Nephron (organoid): ENCODE results near the gene MAG.
A peak's percentile ranks its signal among the peaks of the same experiment; 100 is the strongest.

Experiments used
- H3K27ac Mint-ChIP-seq, 3 experiments: 2 replicates each; pipeline ENCODE4 v1.8.0; 2020; ENCODE audit warnings: mixed read lengths in 3 of 3, mild to moderate bottlenecking in 2 of 3, moderate library complexity in 1 of 3
- H3K27me3 Mint-ChIP-seq: 2 replicates; pipeline ENCODE4 v1.8.0; 2021; ENCODE audit warnings: low read depth, mild to moderate bottlenecking, moderate library complexity, mixed read lengths
- H3K36me3 Mint-ChIP-seq: 2 replicates; pipeline ENCODE4 v1.8.0; 2020; ENCODE audit warnings: low read depth, mixed read lengths
- H3K4me1 Mint-ChIP-seq: 2 replicates; pipeline ENCODE4 v1.8.0; 2020; ENCODE audit warnings: mixed read lengths
- H3K4me3 Mint-ChIP-seq, 3 experiments: 2 replicates each; pipeline ENCODE4 v1.8.0; 2020; ENCODE audit warnings: mild to moderate bottlenecking in 3 of 3, mixed read lengths in 3 of 3, moderate library complexity in 2 of 3
- H3K9me3 Mint-ChIP-seq: 2 replicates; pipeline ENCODE4 v1.8.0; 2020; ENCODE audit warnings: mixed read lengths
- TF ChIP-seq, protein P1 (sequence below), 3 experiments: fragments of 200-600 bp; sonication (generic); IDR thresholded peaks; one replicate each; pipeline ENCODE4 v1.5.0; 2021; ENCODE audit warnings: antibody characterized with exemption in 3 of 3; ENCODE audit not compliant: unreplicated experiment in 3 of 3

Gene MAG

DNA sequence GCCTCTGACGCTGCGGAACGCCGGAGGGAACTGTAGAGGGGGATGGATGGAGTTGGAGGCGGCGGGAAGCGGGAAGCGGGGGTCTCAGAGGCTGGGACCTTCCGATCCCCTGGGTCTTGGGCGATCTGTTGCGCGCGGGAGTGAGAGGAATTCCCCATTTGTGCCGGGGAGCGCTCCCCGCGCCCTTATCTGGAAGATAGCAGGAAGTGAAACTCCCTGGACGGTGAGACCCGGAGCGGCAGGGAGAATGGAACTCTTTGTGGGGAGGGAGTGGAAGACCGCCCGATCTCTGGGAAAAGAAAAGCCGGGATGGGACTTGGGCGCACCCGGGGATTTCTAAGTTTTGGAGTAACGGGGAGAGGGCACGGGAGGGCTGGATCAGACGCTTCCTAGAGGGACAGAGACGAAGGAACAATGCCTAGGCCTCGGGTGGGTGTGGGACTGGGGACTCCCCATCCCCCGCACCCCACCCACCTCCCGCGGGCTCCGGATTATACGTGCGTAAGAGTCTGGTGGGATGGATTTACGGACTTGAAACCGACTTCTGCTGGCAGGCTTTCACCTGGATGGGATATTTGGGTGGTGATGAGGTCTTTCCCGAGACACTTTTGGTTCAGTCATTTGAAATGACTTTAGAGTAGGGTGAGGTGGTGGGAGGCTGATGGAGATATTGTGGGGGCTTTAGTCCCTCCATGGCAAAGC is 42.7 kb upstream of the MAG start:
- TF ChIP-seq, protein P1, sequence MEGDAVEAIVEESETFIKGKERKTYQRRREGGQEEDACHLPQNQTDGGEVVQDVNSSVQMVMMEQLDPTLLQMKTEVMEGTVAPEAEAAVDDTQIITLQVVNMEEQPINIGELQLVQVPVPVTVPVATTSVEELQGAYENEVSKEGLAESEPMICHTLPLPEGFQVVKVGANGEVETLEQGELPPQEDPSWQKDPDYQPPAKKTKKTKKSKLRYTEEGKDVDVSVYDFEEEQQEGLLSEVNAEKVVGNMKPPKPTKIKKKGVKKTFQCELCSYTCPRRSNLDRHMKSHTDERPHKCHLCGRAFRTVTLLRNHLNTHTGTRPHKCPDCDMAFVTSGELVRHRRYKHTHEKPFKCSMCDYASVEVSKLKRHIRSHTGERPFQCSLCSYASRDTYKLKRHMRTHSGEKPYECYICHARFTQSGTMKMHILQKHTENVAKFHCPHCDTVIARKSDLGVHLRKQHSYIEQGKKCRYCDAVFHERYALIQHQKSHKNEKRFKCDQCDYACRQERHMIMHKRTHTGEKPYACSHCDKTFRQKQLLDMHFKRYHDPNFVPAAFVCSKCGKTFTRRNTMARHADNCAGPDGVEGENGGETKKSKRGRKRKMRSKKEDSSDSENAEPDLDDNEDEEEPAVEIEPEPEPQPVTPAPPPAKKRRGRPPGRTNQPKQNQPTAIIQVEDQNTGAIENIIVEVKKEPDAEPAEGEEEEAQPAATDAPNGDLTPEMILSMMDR (IDR thresholded peaks at IDR 0.05; ENCODE audit: unreplicated experiment in 3 of 3) = peak in 1 of 3 experiments; percentile 2
- H3K27me3 Mint-ChIP-seq = peaks cover 80% of the 10 kb centered on the region
- peak overlapping the region; percentile 100 for H3K27ac Mint-ChIP-seq
- no peaks in the 10 kb centered on the region for H3K4me1 Mint-ChIP-seq
- peaks cover 12% of the 10 kb centered on the region for H3K9me3 Mint-ChIP-seq
- H3K4me3 Mint-ChIP-seq = peak overlapping the region; percentile 88 to 92 (median 89)
- H3K36me3 Mint-ChIP-seq = peaks cover 15% of the 10 kb centered on the region

DNA sequence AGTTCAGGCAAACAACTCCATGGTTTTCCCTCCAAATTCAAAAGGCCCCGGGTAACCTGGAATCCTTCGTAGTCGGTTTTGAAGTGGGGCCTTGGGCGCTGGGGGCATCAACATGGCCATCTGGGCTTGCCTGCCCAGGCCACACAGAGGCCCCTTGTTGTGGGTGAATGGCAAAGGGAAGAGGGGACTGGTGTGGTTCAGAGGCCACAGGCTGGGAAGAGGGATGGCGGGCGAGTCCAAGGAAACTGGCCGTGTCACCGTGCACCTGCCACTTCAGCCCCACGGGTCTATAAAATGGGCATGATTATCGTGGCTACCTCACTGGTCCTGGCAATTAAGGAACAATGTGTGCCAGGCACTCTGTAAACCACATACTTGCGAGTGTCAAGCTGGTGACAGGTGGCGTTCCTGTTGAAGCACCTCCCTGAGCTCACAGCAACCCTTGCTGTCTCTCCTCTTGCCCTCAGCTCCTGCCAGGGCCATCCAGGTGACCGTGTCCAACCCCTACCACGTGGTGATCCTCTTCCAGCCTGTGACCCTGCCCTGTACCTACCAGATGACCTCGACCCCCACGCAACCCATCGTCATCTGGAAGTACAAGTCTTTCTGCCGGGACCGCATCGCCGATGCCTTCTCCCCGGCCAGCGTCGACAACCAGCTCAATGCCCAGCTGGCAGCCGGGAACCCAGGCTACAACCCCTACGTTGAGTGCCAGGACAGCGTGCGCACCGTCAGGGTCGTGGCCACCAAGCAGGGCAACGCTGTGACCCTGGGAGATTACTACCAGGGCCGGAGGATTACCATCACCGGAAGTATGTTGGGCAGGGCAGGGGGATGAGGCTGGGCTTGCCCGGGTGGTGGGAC is 41.9 kb upstream of the MAG start:
- H3K36me3 Mint-ChIP-seq = peaks cover 16% of the 10 kb centered on the region
- peak overlapping the region; percentile 88 to 92 (median 89) for H3K4me3 Mint-ChIP-seq
- peak overlapping the region in 2 of 3 experiments; percentile 100 for H3K27ac Mint-ChIP-seq
- TF ChIP-seq, protein P1 (IDR thresholded peaks at IDR 0.05; ENCODE audit: unreplicated experiment in 3 of 3) = no peak
- H3K27me3 Mint-ChIP-seq = peaks cover 72% of the 10 kb centered on the region
- H3K4me1 Mint-ChIP-seq = no peaks in the 10 kb centered on the region
- H3K9me3 Mint-ChIP-seq = peaks cover 6% of the 10 kb centered on the region

DNA sequence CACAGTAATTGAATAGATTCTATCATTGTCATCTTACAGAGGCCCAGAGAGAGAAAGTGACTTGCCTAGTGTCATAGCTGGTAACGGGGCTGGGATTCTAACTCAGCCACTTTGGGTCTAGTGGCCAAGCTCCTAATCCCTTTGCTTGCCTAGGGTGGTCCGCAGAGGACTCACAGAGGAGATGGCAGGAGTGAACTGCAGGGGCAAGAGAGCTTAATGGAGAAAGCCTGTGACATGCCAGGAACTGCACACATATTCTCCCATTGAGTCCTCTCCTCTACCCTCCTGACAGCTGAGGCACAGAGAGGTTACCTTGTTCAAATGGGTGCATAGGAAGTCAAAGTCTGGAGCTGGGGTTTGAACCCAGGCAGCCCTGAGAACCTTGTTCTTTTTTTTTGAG is 40.5 kb upstream of the MAG start:
- H3K36me3 Mint-ChIP-seq = peaks cover 23% of the 10 kb centered on the region
- peaks cover 63% of the 10 kb centered on the region for H3K27me3 Mint-ChIP-seq
- no peak overlapping the region for H3K27ac Mint-ChIP-seq
- TF ChIP-seq, protein P1 (IDR thresholded peaks at IDR 0.05; ENCODE audit: unreplicated experiment in 3 of 3) = no peak
- H3K4me3 Mint-ChIP-seq = no peak overlapping the region
- no peaks in the 10 kb centered on the region for H3K4me1 Mint-ChIP-seq
- H3K9me3 Mint-ChIP-seq = peaks cover 2% of the 10 kb centered on the region

DNA sequence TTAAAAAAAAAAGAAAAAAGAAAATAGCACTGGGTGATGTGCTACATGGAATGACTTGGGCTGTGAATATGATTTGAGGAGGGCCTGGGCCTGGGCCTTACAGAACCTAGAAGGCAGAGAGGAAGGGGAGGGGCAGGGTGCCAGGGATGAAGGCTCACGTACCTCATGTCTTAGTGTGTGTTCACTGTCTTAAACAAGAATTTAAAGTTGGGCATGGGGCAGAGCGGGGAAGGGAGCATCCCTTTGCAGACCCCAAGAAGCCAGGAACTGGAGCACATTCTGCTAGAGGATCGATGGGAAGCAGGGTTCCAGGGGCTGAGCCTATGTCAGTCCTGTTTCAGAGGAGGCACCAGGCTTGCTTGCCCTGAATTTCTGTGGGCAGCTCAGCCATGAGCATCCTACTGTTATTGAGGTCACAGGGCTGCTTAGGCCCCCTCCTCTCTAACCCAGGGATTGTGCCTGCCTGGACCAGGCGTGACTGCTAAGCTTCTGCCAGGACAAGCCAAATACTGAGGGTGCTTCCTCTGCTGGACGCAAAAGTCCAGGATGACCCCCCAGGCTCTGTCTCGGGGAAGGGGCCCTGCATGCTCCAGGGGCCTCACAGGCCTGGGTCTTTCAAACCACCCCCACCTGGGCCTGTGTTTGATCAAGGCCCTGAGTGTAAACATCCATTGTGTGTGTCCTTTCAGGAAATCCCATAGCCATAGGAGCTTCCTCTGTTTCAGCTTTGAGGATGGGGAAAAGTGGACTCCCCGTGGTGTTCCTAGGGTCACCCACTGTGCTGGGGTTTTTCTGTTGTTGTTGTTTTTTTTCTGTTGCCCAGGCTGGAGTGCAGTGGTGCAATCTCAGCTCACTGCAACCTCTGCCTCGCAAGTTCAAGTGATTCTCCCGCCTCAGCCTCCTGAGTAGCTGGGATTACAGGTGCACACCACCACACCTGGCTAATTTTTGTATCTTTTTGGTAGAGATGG is 38.4 kb upstream of the MAG start:
- TF ChIP-seq, protein P1 (IDR thresholded peaks at IDR 0.05; ENCODE audit: unreplicated experiment in 3 of 3) = no peak
- Mint-ChIP-seq H3K36me3 (peaks cover 23% of the 10 kb centered on the region), H3K4me3 (no peak overlapping the region), H3K27ac (no peak overlapping the region), H3K4me1 (no peaks in the 10 kb centered on the region), H3K27me3 (peaks cover 41% of the 10 kb centered on the region), H3K9me3 (no peaks in the 10 kb centered on the region)

DNA sequence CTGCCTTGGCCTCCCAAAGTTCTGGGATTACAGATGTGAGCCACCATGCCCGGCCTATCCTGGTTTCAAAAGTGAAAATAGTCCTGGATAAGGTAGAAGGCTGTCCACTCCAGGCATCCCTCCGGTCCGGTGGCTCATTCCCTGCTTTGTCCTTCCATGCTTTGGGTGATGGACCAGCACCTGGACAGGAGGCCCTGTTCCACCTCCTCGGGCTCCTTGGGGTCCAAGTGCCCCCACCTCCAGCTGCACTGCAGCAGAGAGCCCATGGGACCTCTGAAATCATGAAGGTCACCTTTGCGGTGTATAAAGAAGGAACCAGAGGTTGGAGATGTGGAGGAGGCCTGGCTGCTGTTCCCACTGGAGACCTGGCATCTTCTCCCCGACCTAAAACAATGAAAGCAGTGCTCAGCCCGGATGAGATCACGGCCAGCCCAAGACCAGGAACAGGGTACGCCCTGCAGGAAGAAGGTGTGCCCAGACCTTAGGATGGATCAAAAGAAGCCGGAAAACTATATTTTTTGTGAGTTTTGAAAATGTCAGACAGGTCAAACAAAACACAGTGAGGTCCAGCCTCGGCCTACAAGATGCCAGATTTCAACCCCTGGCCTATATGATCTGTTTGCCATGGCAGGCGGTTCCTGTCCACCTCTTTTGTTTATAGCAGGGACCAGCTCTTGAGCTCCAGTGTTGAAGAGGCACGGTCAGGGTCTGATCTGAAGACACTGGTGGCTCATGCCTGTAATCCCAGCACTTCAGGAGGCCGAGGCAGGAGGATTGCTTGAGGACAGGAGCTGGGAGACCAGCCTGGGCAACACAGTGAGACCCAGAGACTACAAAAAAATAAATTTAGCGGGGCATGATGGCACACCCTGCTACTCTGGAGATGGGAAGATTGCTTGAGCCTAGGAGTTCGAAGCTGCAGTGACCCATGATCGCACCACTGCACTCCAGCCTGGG is 37.3 kb upstream of the MAG start:
- H3K27me3 Mint-ChIP-seq = peaks cover 31% of the 10 kb centered on the region
- TF ChIP-seq, protein P1 (IDR thresholded peaks at IDR 0.05; ENCODE audit: unreplicated experiment in 3 of 3) = no peak
- H3K4me3 Mint-ChIP-seq = no peak overlapping the region
- no peaks in the 10 kb centered on the region for H3K4me1 Mint-ChIP-seq
- H3K27ac Mint-ChIP-seq = no peak overlapping the region
- no peaks in the 10 kb centered on the region for H3K9me3 Mint-ChIP-seq
- H3K36me3 Mint-ChIP-seq = peaks cover 23% of the 10 kb centered on the region
